SJSA1 (cell line): ENCODE data around the gene GGN. TPM values are rescaled to one million over a fixed set of nuclear protein-coding genes. Genes with fewer than 3 reads are reported as not detected.
"Not testable (repeated sequence)": the region's sequence is repeated elsewhere in the genome, so short reads cannot be mapped to it uniquely, and the experiment has no call there.

Experiments used
- DNase-seq, 2 experiments: peaks; one replicate each; pipeline ENCODE4 v3.0.0-alpha.2; 2015 to 2020; ENCODE audit warnings: low spot score in 2 of 2, low read depth in 1 of 2
- H3K27ac ChIP-seq: fragments of 250-450 bp; sonication (Bioruptor Pico); 2 replicates; pipeline ENCODE4 v1.5.1; 2020; ENCODE audit warnings: mild to moderate bottlenecking, moderate library complexity
- H3K27me3 ChIP-seq: fragments of 250-450 bp; sonication (Bioruptor Pico); replicated peaks from 2 replicates; pipeline ENCODE4 v1.5.1; 2020; ENCODE audit warnings: mild to moderate bottlenecking, moderate library complexity
- H3K36me3 ChIP-seq: fragments of 250-450 bp; sonication (Bioruptor Pico); 2 replicates; pipeline ENCODE4 v1.5.1; 2020; ENCODE audit warnings: mild to moderate bottlenecking
- H3K4me1 ChIP-seq: fragments of 250-450 bp; sonication (Bioruptor Pico); replicated peaks from 2 replicates; pipeline ENCODE4 v1.6.1; 2021; ENCODE audit warnings: mild to moderate bottlenecking
- H3K4me3 ChIP-seq: fragments of 250-450 bp; sonication (Bioruptor Pico); 2 replicates; pipeline ENCODE4 v1.5.1; 2020; ENCODE audit warnings: mild to moderate bottlenecking
- H3K9me3 ChIP-seq: fragments of 250-450 bp; sonication (Bioruptor Pico); replicated peaks from 2 replicates; pipeline ENCODE4 v1.5.1; 2020; ENCODE audit warnings: mild to moderate bottlenecking
- total RNA-seq: library from RNA; depleted of rRNA; stranded (reverse); fragments of >200 nt; shearing (Covaris generic); gene quantifications from 2 replicates; pipeline ENCODE4 v1.2.3, GENCODE V29; 2014

GGN gene
- total RNA-seq, 1 experiment from 2014 or later = 0.71 TPM

- peak in 1 of 2 experiments; percentile 13 for DNase-seq
- Histone ChIP-seq H3K36me3 (peaks cover 46% of the 10 kb centered on the region), H3K27ac (no peak overlapping the region), H3K9me3 (no peaks in the 10 kb centered on the region), H3K4me1 (peaks cover 11% of the 10 kb centered on the region), H3K4me3 (peak overlapping the region; percentile 84), H3K27me3 (no peaks in the 10 kb centered on the region)
Measured at GRCh38 chr19:38375748-38376147, 12.1 kb downstream of the GGN start.

GRCh38 chr19:38375098-38375493 lies 12.7 kb downstream of the GGN start:
- Histone ChIP-seq H3K4me3 (peak overlapping the region; percentile 84), H3K9me3 (no peaks in the 10 kb centered on the region), H3K27me3 (no peaks in the 10 kb centered on the region), H3K4me1 (peaks cover 11% of the 10 kb centered on the region), H3K27ac (peak overlapping the region; percentile 83), H3K36me3 (peaks cover 42% of the 10 kb centered on the region)
- no peak for DNase-seq

GRCh38 chr19:38374332-38375097 lies 13.3 kb downstream of the GGN start, which contains the start of gene PSMD8:
Gene PSMD8, plus strand, starts transcription at chr19:38374571. Its CDS starts 31 bp downstream, at chr19:38374602.
- Histone ChIP-seq H3K27ac (peak within 1 kb of the TSS; percentile 83), H3K4me3 (peak within 1 kb of the TSS; percentile 84), H3K4me1 (peaks cover 11% of the 10 kb centered on the region), H3K36me3 (peaks cover 36% of the 10 kb centered on the region), H3K9me3 (no peaks in the 10 kb centered on the region), H3K27me3 (0 out of 2 replicates have a peak, but pooled peaks cover under 1% of the 10 kb centered on the region)
- DNase-seq = peak; percentile 96 to 99

DNA sequence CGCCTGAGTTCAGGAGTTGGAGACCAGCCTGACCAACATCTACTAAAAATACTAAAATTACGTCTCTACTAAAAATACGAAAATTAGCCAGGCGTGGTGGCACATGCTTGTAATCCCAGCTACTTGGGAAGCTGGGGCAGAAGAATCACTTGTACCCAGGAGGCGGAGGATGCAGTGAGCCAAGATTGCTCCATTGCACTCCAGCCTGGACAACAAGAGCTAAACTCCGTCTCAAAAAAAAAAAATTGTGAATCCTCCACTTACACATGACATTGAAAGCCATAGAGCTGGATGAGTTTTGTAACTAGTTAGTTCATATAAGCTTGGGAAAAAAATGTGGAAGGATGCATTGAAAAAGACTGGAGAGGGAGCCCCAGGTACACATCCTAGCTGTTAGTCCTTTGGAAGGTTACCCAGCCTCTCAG lies 13.9 kb downstream of the GGN start:
- Histone ChIP-seq H3K36me3 (peaks cover 30% of the 10 kb centered on the region), H3K27ac (peak overlapping the region; percentile 33; the same call in 1 of the 2 replicates), H3K27me3 (0 out of 2 replicates have a peak, but pooled peaks cover 2% of the 10 kb centered on the region), H3K9me3 (no peaks in the 10 kb centered on the region), H3K4me3 (peak overlapping the region; percentile 84), H3K4me1 (peaks cover 11% of the 10 kb centered on the region)
- DNase-seq = no peak

GRCh38 chr19:38371081-38371480 lies 16.8 kb downstream of the GGN start:
- DNase-seq = no peak
- H3K27me3 ChIP-seq = 0 out of 2 replicates have a peak, but pooled peaks cover 3% of the 10 kb centered on the region
- H3K4me3 ChIP-seq = no peak overlapping the region

DNA sequence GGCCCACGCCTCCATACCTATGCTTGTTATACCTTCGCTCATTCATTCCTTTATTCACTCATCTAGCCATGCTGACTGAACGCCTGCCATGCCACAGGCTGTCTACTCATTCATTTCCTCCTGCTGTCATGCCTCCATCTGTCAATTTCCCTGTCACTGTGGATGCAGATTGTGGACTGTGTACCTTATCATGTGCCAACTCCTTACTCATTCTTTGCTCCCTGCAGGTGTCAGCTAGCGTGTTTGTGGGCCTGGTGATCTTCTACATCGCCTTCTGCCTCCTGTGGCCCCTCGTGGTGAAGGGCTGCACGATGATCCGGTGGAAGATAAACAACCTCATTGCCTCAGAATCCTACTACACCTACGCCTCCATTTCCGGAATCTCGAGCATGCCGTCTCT lies 17.5 kb downstream of the GGN start:
- no peaks in the 10 kb centered on the region for H3K4me1 ChIP-seq
- no peak overlapping the region for H3K4me3 ChIP-seq
- H3K36me3 ChIP-seq = peaks cover 3% of the 10 kb centered on the region
- DNase-seq = no peak
- no peaks in the 10 kb centered on the region for H3K9me3 ChIP-seq
- no peak overlapping the region for H3K27ac ChIP-seq
- peaks cover 11% of the 10 kb centered on the region; the same call in 1 of the 2 replicates for H3K27me3 ChIP-seq

More at GRCh38 chr19:38371081-38371480, 16.8 kb downstream of the GGN start:
- Histone ChIP-seq H3K9me3 (no peaks in the 10 kb centered on the region), H3K36me3 (peaks cover 5% of the 10 kb centered on the region), H3K4me1 (peaks cover 6% of the 10 kb centered on the region), H3K27ac (no peak overlapping the region)

GRCh38 chr19:38369584-38369983 lies 18.2 kb downstream of the GGN start:
- Histone ChIP-seq H3K27me3 (peaks cover 17% of the 10 kb centered on the region; the same call in 1 of the 2 replicates), H3K4me1 (no peaks in the 10 kb centered on the region), H3K9me3 (no peaks in the 10 kb centered on the region), H3K36me3 (no peaks in the 10 kb centered on the region), H3K27ac (no peak overlapping the region), H3K4me3 (no peak overlapping the region)
- DNase-seq = no peak

GRCh38 chr19:38367041-38367440 lies 20.8 kb downstream of the GGN start:
- no peaks in the 10 kb centered on the region for H3K36me3 ChIP-seq
- H3K9me3 ChIP-seq = no peaks in the 10 kb centered on the region
- H3K4me1 ChIP-seq = peaks cover 4% of the 10 kb centered on the region
- DNase-seq = no peak
- H3K27me3 ChIP-seq = peaks cover 21% of the 10 kb centered on the region; the same call in 1 of the 2 replicates
- no peak overlapping the region for H3K27ac ChIP-seq
- no peak overlapping the region for H3K4me3 ChIP-seq

DNA sequence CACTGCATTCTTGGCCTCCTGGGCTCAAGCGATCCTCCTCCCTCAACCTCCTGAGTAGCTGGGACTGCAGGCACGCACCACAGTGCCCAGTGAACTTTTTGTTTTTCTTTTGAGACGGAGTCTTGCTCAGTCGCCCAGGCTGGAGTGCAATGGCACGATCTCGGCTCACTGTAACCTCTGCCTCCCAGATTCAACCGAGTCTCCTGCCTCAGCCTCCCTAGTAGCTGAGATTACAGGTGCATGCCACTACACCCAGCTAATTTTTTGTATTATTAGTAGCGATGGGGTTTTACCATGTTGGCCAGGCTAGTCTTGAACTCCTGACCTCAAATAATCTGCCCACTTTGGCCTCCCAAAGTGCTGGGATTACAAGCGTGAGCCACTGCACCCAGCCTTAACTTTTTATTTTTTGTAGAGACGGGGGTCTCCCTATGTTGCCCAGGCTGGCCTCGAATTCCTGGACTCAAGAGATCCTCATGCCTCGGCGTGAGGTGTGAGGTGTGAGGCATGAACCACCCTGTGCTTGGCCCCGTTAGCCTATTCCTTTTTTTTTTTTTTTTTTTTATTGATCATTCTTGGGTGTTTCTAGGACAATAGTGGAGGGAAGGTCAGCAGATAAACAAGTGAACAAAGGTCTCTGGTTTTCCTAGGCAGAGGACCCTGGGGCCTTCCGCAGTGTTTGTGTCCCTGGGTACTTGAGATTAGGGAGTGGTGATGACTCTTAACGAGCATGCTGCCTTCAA lies 24.7 kb downstream of the GGN start:
- H3K4me3 ChIP-seq, H3K9me3 ChIP-seq, DNase-seq, H3K36me3 ChIP-seq, H3K27ac ChIP-seq: not testable (repeated sequence)
- peaks cover 53% of the 10 kb centered on the region for H3K27me3 ChIP-seq
- H3K4me1 ChIP-seq = peaks cover 12% of the 10 kb centered on the region

GRCh38 chr19:38362076-38362945 lies 25.5 kb downstream of the GGN start:
- DNase-seq = peak; percentile 27 to 67

GRCh38 chr19:38361633-38362075 lies 26.2 kb downstream of the GGN start:
- DNase-seq = peak; percentile 37 to 67
- Histone ChIP-seq H3K27me3 (peaks cover 57% of the 10 kb centered on the region), H3K36me3 (no peaks in the 10 kb centered on the region), H3K27ac (no peak overlapping the region), H3K9me3 (no peaks in the 10 kb centered on the region), H3K4me3 (peak overlapping the region; percentile 30), H3K4me1 (peaks cover 12% of the 10 kb centered on the region)

More at GRCh38 chr19:38362076-38362945, 25.5 kb downstream of the GGN start:
- Histone ChIP-seq H3K4me1 (peaks cover 12% of the 10 kb centered on the region), H3K9me3 (no peaks in the 10 kb centered on the region), H3K4me3 (peak overlapping the region; percentile 30), H3K27me3 (peaks cover 54% of the 10 kb centered on the region), H3K36me3 (no peaks in the 10 kb centered on the region), H3K27ac (no peak overlapping the region)

DNA sequence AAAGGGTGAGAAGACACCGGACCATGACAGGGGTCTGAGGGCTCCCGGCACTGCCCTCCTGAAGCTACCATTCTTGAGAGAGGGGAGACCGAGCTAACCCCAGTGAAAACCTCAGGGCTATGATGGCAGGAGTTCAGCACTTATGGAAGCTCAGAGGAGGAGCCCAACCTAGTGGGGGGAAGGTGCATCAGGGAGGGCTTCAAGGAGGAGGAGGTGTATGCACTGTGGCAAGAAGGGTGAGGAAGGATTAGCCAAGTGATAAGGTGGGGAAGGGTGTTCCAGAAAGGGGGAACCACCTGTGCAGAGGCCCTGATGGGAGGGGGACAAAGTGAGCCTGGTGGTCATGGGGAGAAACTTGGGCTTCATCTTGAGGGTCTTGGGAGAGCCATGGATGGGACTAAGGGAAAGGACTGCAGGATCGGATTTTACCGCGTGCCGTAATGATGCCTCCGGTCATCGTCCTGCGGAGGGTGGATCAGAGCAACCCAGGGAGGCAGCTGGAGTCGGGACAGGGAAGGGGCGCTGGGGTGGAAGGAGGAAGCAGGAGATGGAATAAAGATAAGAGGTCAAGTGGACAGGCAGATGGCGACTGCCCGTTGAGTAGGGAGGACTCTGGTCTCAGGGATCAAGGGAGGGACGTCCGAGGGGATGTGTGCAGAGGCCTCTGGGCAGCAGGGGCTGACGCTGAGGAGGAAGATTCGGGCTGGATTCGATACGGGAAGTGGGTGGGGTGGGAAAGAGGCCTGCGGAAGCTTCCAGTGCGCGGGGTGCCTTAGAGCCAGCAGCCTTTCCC lies 26.8 kb downstream of the GGN start:
- H3K36me3 ChIP-seq = no peaks in the 10 kb centered on the region
- peak overlapping the region; percentile 30 for H3K4me3 ChIP-seq
- no peak overlapping the region for H3K27ac ChIP-seq
- H3K9me3 ChIP-seq = no peaks in the 10 kb centered on the region
- H3K4me1 ChIP-seq = peaks cover 12% of the 10 kb centered on the region
- DNase-seq = no peak
- H3K27me3 ChIP-seq = peaks cover 61% of the 10 kb centered on the region
